ENCODE measurements around the gene PLEKHG7.

GRCh38 chr12:92695577-92695976, 7.2 kb upstream of the PLEKHG7 start:
- TF ChIP-seq CTCF (IDR thresholded peaks at IDR 0.05 in 2 of 3, conservative IDR thresholded peaks at IDR 0.05 in 1 of 3; ENCODE audit: insufficient read depth in 2 of 3, low read depth in 1 of 3, low read length in 3 of 3): no peak
- no peak for TF ChIP-seq ATF3 (IDR thresholded peaks at IDR 0.05)
- no peak for TF ChIP-seq ATF3 (CRISPR knock-in tag; conservative IDR thresholded peaks at IDR 0.05)
- TF ChIP-seq TRIM25 (IDR thresholded peaks at IDR 0.05; ENCODE audit: borderline replicate concordance): no peak
- no peak for TF ChIP-seq CHCHD3 (CRISPR knock-in tag; IDR thresholded peaks at IDR 0.05)
- no peak for TF ChIP-seq SMAD1 (IDR thresholded peaks at IDR 0.05; ENCODE audit: low read depth, low read length, partially characterized antibody)
- no peak for TF ChIP-seq NFE2L1 (tag; IDR thresholded peaks at IDR 0.05; ENCODE audit: borderline replicate concordance, low read depth)
- TF ChIP-seq ZBTB17 (CRISPR knock-in tag; IDR thresholded peaks at IDR 0.05): no peak
